GM10266 (cell line): ENCODE results near the gene ALDH3A1.

Experiments
- DNase-seq: peaks from one replicate; pipeline ENCODE4 v3.0.0; 2012; ENCODE audit errors: extremely low spot score
- CTCF ChIP-seq: IDR thresholded peaks from 2 replicates; pipeline ENCODE4 v1.5.1; 2012; ENCODE audit warnings: mild to moderate bottlenecking, low read depth; ENCODE audit not compliant: control insufficient read depth, insufficient read depth; ENCODE audit errors: missing control alignments

Gene ALDH3A1

GRCh38 chr17:19709841-19710240 lies 38.3 kb downstream of the ALDH3A1 start:
- no peak for TF ChIP-seq CTCF
- peak; percentile 14 for DNase-seq

GRCh38 chr17:19708431-19709175 lies 39.5 kb downstream of the ALDH3A1 start:
- TF ChIP-seq CTCF = no peak
- peak; percentile 15 for DNase-seq

GRCh38 chr17:19707728-19708221 lies 40.3 kb downstream of the ALDH3A1 start:
- TF ChIP-seq CTCF = no peak
- DNase-seq = peak; percentile 8

- peak; percentile 15 for DNase-seq
- TF ChIP-seq CTCF = no peak
Observed at GRCh38 chr17:19706791-19707727, 41.0 kb downstream of the ALDH3A1 start.

- no peak for TF ChIP-seq CTCF
- DNase-seq = peak; percentile 8
Observed at GRCh38 chr17:19705771-19706770, 42.0 kb downstream of the ALDH3A1 start.

GRCh38 chr17:19705201-19705600 lies 42.9 kb downstream of the ALDH3A1 start:
- no peak for TF ChIP-seq CTCF
- DNase-seq = peak; percentile 4
